Activated CD4-positive, alpha-beta T cell treated with anti-CD3 and anti-CD28 coated beads for 48 hours (primary cell): Measurements from ENCODE around the gene SCAF4.
"Not testable (repeated sequence)": the region's sequence is repeated elsewhere in the genome, so short reads cannot be mapped to it uniquely, and the experiment has no call there.

Experiments used
- DNase-seq: peaks from one replicate; pipeline ENCODE4 v3.0.0-alpha.2; 2020

Gene SCAF4

DNA sequence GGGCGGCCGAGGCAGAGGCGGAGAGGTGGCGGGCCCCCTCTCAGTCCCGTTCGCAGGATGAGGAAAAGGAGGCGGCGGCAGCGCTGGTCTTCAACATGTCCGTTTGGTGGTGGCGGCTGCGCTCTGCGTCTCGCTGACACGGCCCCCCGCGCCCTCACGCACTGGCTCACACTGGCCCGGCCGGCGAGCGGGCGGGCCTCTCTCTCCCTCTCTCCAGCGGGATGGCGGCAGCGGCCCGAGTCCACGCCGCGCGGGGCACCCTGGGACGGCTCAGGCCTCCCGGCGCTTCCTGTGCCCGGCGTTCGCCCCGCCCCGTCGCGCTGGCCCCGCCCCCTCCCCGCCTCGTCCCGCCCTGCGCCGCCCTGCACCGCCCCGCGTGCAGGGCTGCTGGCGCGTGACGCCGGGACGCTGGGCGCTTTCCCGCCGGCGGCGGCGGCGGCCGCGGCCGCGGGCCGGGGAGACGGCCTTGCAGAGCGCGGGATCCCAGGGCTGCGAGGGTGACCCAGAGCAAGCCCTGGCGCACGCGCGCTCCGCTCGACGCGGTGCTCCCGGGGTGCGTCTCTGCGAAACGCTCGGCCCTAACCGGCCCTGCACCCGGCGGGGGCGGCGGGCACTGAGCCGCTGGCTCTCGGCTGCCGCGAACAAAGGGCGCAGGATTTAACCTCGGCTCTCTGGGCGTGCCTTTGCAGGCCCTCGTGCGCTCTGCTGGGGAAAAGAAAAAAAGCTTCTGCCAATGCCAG is at the start of gene SCAF4:
Gene SCAF4 (minus strand): TSS at position 262 of the 740 bp plus-strand sequence. CDS start 426 bp downstream, outside the sequence.
- peak; percentile 82 for DNase-seq

GRCh38 chr21:31780944-31781343 is 49.0 kb upstream of the SCAF4 start:
- DNase-seq: no peak

GRCh38 chr21:31778546-31778945 is 46.6 kb upstream of the SCAF4 start:
- no peak for DNase-seq

DNA sequence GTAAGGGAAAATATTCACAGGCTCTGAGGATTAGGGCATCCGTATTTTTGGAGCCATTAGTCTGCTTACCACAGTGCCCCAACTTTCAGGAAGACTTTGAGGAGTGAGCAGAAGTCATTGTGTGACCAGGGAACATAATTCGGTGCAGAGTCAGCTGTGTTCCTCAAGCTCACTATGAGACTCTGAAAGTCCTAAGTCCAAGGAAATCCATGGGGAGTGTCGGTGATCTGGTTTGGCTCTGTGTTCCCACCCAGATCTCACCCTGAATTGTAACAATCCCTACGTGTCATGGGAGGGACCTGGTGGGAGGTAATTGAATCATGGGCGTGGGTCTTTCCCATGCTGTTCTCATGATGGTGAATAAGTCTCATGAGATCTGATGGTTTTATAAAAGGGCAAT is 45.9 kb upstream of the SCAF4 start:
- no peak for DNase-seq

DNA sequence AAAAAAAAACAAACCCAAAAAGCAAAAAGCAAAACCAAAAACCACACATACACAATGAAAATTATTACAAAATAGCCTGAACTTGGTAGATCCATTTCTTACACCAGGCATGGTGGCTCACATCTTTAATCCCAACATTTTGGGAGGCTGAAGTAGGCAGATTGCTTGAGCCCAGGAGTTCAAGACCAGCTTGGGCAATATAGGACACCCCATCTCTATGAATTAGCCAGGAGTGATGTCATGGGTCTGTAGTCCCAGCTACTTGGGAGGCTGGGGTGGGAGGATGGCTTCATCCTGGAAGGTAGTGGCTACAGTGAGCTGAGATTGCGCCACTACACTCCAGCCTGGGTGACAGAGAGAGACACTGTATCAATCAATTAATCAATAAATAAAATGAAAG is 42.1 kb upstream of the SCAF4 start:
- DNase-seq: no peak

- DNase-seq: no peak
Observed at GRCh38 chr21:31772674-31773555, 41.0 kb upstream of the SCAF4 start.

DNA sequence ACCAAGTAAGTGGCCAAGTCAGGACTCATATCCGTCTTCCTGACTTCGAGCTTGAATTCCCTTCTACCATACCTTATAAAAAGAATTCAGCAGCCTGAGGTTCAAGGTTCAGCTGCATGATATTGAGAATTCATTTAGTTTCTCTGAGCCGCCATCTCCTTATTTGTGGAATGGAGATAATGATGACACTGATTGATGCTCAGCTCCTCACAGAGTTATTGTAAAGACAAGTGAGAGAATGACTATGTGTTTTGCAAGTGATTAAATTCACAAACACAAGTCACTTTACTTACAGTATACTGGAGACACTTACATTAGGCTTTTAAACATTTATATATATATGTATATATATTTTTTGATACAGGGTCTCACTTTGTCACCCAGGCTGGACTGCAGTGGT is 39.8 kb upstream of the SCAF4 start:
- no peak for DNase-seq

DNA sequence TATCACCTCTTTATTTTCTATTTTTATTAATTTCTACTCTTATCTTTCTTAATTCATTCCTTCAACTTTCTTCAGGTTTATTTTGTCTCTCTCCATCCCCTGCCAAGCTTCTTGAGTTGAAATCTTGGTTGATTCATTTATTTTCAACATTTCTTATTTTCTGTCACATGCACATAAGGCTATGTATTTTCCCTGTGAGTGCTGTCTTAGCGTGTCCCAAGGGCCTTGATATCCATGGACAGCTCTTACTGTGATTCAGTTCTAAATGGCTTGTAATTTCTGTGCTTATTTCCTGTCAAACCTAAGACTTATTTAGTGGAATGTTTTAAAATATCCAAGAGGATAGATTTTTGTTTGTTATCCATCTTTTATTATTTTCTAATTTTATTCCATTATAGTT is 36.8 kb upstream of the SCAF4 start:
- no peak for DNase-seq

- no peak for DNase-seq
Observed at GRCh38 chr21:31766899-31767298, 35.0 kb upstream of the SCAF4 start.

GRCh38 chr21:31765850-31766249 is 33.9 kb upstream of the SCAF4 start:
- DNase-seq: not testable (repeated sequence)

DNA sequence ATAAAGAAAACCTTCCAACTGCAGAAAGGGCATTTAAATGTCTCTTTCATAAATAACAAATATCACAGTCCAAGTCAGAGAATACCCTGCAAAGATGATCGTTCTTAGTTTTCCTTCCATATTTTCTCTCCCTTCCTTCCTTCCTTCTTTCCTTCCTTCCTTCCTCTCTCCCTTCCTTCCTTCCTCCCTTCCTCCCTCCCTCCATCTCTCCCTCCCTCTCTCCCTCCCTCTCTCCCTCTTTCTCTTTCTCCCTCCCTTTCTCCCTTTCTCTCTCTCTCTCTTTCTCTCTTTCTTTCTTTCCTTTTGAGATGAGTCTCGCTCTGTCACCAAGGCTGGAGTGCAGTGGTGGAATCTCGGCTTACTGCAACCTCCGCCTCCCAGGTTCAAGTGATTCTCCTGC is 29.0 kb upstream of the SCAF4 start:
- DNase-seq: no peak

DNA sequence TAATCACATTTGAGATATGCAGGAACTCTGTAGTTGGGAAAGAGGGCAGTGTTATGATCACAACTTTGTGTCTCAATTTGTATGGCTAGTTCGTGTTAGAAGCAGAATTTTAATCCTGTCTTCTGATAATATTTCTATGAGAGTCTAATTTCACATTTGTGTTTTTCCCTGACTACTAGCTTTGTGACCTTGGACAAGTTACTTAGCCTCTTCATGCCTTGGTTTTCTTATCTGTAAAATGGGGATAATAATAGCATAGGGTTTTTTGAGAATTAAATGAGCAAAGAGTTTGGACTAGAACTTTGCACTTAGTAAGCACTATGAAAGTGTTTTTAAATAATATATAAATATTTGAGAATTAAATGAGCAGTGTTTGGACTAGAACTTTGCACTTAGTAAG is 24.9 kb upstream of the SCAF4 start:
- DNase-seq: no peak

- no peak for DNase-seq
Observed at GRCh38 chr21:31755027-31755426, 23.1 kb upstream of the SCAF4 start.

DNA sequence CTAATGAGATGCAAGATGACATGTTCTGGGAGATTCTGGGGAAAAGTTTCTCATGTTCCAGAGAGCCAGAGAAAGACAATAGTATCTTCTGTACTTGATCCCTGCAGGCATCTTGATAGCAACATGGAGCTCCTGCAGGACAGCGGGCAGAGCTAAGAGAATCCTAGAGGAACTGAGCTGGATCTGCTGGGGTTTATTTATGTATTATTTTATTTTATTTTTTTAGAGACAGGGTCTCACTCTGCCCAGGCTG is 22.7 kb upstream of the SCAF4 start:
- no peak for DNase-seq

DNA sequence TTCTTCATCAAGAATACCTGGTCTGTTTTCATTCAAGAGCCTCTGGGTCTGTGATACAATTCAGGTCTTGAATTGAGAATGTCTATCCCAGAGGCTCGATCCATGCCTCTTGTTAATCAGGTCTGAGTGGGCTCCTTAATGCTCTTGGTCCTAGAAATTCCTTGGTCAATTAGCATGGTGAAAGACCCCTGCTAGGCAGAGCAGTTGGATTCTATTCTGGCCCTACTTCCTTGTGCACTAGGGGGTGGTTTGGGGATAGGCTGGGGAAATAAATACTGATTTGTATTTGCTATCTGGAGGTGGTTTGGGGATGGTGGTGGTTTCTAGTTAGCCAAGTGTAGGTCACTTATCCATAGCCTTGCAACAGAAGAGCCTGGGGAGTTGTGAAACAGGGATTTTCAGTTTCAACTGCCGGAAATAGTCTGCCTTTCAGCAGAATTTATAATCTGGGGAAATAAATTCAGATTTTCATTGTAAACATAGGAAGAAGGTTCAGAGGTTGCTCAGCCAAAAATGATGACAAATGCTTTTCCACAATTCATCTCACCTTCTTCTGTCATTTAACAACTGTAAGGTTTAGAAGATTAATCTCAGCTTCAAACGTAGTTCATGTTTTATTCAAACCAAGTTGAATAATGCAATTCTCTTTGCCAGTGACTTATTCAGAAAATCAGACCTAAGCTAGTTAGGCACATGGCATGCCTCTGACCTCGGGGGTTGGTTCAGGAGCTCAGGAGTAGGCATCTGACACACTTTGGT is 22.2 kb upstream of the SCAF4 start:
- no peak for DNase-seq

DNA sequence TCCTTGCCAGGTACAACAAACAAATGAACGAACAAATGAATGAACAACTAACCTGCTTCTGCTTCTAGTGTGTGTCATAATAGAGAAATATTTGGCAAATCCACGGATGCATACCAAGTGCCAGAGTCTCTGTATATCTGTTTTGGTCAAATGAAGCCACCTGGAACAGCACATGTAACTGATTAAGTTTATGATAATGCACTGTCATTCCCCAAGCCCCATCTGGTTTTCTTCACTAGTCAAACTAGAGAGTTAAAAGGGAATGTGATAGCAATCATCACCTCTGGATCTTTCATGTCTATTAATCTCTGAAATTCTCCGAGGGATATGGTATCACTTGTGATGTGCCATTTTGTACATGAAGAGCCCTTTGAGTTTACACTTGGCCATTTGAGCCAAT is 21.0 kb upstream of the SCAF4 start:
- DNase-seq: no peak

- DNase-seq: no peak
Observed at GRCh38 chr21:31752352-31752751, 20.4 kb upstream of the SCAF4 start.

GRCh38 chr21:31750843-31751242 is 18.9 kb upstream of the SCAF4 start:
- no peak for DNase-seq

DNA sequence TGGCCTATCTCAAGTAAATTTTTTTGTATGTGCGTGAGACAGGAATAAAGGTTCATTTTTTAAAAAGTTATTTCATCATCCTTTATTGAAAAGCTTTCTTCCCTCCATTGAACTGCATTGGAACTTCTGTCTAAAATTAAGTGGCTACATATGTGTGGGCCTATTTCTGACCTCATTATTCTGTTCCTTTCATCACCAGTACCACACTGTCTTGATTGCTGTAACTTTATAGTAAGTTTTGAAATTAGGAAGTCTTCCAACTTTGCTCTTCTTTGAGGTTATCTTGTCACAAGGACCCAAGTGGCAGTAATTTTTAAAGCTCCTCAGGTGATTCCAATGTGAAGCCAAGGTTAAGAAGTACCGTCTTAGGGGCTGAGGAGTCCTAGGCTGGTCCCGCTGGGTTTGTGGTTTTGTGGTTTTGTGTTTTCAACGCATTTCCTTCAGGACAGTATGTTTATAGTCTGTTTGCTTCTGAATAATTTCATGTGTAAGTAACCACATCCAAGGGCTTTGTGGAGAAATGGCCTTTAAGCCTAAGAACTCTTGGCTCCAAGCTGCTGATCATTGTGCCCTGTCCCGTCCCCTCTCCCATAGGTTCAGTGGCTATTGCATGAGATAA is 12.4 kb upstream of the SCAF4 start:
- no peak for DNase-seq

- DNase-seq: no peak
Observed at GRCh38 chr21:31743712-31744111, 11.8 kb upstream of the SCAF4 start.

DNA sequence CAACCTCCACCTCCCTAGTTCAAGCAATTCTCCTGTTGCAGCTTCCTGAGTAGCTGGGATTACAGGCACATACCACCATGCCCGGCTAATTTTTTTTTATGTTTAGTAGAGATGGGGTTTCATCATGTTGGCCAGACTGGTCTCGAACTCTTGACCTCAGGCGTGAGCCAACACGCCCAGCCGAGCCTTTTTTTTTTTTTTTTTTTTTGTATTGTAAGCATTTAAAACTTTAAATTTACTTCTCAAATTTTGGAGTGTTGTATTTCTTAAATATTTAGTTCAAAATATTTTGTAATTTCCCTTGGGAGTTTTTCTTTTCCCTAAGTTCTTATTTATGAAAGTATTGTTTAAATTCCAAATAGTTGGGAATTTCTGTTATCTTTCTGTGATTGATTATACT is 9.2 kb upstream of the SCAF4 start:
- no peak for DNase-seq

GRCh38 chr21:31737586-31738397 is 5.9 kb upstream of the SCAF4 start:
- DNase-seq: not testable (repeated sequence)
